Lung (tissue), 12 donors: ENCODE results near the gene MAPK8IP2. TPM values are rescaled to one million over a fixed set of nuclear protein-coding genes. Genes with fewer than 3 reads are reported as not detected.

Source experiments
- ATAC-seq: fragments of 200-7000 bp; cut with Tn5 transposase; one replicate; pipeline ENCODE4 v1.9.1; 2020; ENCODE audit warnings: moderate number of reproducible peaks; ENCODE audit not compliant: insufficient read depth, low FRiP score
- DNase-seq, 3 donors: peaks; one replicate each; pipeline ENCODE4 v3.0.0-alpha.2; 2013 to 2017
- H3K27ac ChIP-seq, 2 donors: one replicate each; pipeline ENCODE4 v1.5.1; 2013; ENCODE audit warnings: mild to moderate bottlenecking in 2 of 2, moderate library complexity in 2 of 2, control low read depth in 1 of 2, inconsistent platforms in 1 of 2, low read depth in 1 of 2, low read length in 1 of 2
- H3K27me3 ChIP-seq, 3 donors: one replicate each; pipeline ENCODE4 v1.5.1; 2013; ENCODE audit warnings: low read length in 2 of 3; ENCODE audit not compliant: control insufficient read depth in 3 of 3, insufficient read depth in 3 of 3
- H3K36me3 ChIP-seq, 4 donors: one replicate each; pipeline ENCODE4 v1.5.1; 2013; ENCODE audit warnings: low read length in 4 of 4, mild to moderate bottlenecking in 1 of 4, moderate library complexity in 1 of 4; ENCODE audit not compliant: control insufficient read depth in 4 of 4, insufficient read depth in 4 of 4
- H3K4me1 ChIP-seq, 5 donors: one replicate each; pipeline ENCODE4 v1.5.1; 2013; ENCODE audit warnings: low read length in 5 of 5, mild to moderate bottlenecking in 2 of 5, moderate library complexity in 1 of 5; ENCODE audit not compliant: control insufficient read depth in 5 of 5, insufficient read depth in 5 of 5
- H3K4me3 ChIP-seq: one replicate; pipeline ENCODE4 v1.5.1; 2013; ENCODE audit warnings: mild to moderate bottlenecking, control low read depth, moderate library complexity
- H3K9ac ChIP-seq, 2 donors: one replicate each; pipeline ENCODE4 v1.5.1; 2013; ENCODE audit warnings: low read length in 2 of 2, control low read depth in 1 of 2; ENCODE audit not compliant: insufficient read depth in 1 of 2
- H3K9me3 ChIP-seq, 4 donors: one replicate each; pipeline ENCODE4 v1.5.1; 2013; ENCODE audit warnings: low read length in 3 of 4, mild to moderate bottlenecking in 1 of 4, moderate library complexity in 1 of 4; ENCODE audit not compliant: control insufficient read depth in 4 of 4, insufficient read depth in 3 of 4
- WGBS, 2 donors: extraction: QIAGEN DNeasy Blood & Tissue Kit; methylation state at CpG; one replicate each; pipeline ENCODE4 v1.1.7; 2013; 5-methylcytosine and 5-hydroxymethylcytosine counted together
- polyA plus RNA-seq, 2 donors: library from polyadenylated mRNA; stranded (reverse); fragments of 200-250 nt; gene quantifications; one replicate each; pipeline ENCODE4 v1.2.1, GENCODE V29; 2013
- total RNA-seq, 2 donors: library from RNA; depleted of rRNA in 1 of 2; stranded (reverse); fragments of >200 nt in 1 of 2; gene quantifications; one replicate each; pipeline ENCODE4 v1.2.1, GENCODE V29; 2014 to 2021
- TF ChIP-seq, protein P1 (sequence below): IDR thresholded peaks from 2 replicates; pipeline ENCODE4 v1.5.1; 2012; ENCODE audit warnings: mild to moderate bottlenecking; ENCODE audit errors: control extremely low read depth, extremely low read depth
- donor health status: control.
- donor health status: control.
- donor health status: Bipolar disorder and iron deficiency.
- donor health status: healthy.
- donor health status: DM: yes; HTN: yes; CAD: no.

Gene MAPK8IP2
- total and polyA plus RNA-seq, 4 donors = 0.91 to 2.7 (median 1.1) TPM

DNA sequence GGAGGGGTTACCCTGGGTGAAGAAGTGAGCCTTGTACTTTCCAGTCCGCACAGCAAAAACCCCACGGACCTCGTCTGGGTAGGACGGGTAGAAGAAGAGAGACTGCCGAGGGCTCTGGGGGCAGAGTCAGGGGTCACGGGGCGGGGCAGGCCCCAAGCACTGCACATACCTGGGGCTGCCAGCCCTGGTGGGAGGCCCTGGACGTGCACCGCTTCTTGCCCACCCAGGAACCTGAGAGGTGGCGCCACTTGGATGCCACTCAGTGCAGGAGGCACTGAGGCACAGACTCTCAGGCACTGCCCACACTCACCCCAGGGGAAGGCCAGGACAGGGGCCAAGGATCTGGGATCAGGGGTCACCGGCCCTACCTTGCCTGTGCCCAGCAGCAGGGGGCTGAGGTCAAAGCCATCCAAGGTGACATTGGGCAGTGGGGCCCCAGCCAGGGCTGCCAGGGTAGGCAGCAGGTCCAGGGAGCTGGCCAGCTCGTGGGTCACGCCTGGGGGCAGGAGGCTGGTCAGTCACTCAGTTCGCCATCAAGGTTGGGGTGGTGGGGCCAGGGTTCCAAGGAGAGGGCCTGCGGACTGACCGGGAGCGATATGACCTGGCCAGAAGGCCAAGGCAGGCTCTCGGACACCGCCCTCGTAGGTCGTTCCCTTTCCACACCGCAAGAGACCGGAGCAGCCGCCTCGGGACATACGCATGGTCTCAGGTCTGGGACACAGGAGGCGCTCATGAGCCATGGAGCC, 25.1 kb downstream of the MAPK8IP2 start:
- ATAC-seq = no peak
- Histone ChIP-seq H3K9me3 (no peaks in the 10 kb centered on the region), H3K36me3 (peaks cover 0 to 18% (median 0%) of the 10 kb centered on the region in 4 donors), H3K4me3 (no peak overlapping the region), H3K27me3 (peaks cover 0 to 12% (median 5%) of the 10 kb centered on the region in 3 donors), H3K27ac (no peak overlapping the region), H3K9ac (no peak overlapping the region), H3K4me1 (peaks cover 0 to 20% (median 10%) of the 10 kb centered on the region in 5 donors)
- TF ChIP-seq, protein P1, sequence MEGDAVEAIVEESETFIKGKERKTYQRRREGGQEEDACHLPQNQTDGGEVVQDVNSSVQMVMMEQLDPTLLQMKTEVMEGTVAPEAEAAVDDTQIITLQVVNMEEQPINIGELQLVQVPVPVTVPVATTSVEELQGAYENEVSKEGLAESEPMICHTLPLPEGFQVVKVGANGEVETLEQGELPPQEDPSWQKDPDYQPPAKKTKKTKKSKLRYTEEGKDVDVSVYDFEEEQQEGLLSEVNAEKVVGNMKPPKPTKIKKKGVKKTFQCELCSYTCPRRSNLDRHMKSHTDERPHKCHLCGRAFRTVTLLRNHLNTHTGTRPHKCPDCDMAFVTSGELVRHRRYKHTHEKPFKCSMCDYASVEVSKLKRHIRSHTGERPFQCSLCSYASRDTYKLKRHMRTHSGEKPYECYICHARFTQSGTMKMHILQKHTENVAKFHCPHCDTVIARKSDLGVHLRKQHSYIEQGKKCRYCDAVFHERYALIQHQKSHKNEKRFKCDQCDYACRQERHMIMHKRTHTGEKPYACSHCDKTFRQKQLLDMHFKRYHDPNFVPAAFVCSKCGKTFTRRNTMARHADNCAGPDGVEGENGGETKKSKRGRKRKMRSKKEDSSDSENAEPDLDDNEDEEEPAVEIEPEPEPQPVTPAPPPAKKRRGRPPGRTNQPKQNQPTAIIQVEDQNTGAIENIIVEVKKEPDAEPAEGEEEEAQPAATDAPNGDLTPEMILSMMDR = no peak
- WGBS, 2 donors = 94 to 95% methylated on average over 27 of the region's 27 CpGs
- no peak for DNase-seq

GRCh38 chr22:50626314-50626849, 25.8 kb downstream of the MAPK8IP2 start:
- DNase-seq = no peak
- TF ChIP-seq, protein P1 = no peak
- no peak overlapping the region for H3K9ac ChIP-seq
- no peaks in the 10 kb centered on the region for H3K9me3 ChIP-seq
- ATAC-seq = no peak
- no peak overlapping the region for H3K4me3 ChIP-seq
- peaks cover 0 to 18% (median 0%) of the 10 kb centered on the region in 4 donors for H3K36me3 ChIP-seq
- 90 to 92% methylated on average over 12 of the region's 12 CpGs for WGBS, 2 donors
- H3K27ac ChIP-seq = no peak overlapping the region
- H3K4me1 ChIP-seq = peaks cover 0 to 18% (median 7%) of the 10 kb centered on the region in 5 donors
- H3K27me3 ChIP-seq = peaks cover 0 to 5% (median 0%) of the 10 kb centered on the region in 3 donors

DNA sequence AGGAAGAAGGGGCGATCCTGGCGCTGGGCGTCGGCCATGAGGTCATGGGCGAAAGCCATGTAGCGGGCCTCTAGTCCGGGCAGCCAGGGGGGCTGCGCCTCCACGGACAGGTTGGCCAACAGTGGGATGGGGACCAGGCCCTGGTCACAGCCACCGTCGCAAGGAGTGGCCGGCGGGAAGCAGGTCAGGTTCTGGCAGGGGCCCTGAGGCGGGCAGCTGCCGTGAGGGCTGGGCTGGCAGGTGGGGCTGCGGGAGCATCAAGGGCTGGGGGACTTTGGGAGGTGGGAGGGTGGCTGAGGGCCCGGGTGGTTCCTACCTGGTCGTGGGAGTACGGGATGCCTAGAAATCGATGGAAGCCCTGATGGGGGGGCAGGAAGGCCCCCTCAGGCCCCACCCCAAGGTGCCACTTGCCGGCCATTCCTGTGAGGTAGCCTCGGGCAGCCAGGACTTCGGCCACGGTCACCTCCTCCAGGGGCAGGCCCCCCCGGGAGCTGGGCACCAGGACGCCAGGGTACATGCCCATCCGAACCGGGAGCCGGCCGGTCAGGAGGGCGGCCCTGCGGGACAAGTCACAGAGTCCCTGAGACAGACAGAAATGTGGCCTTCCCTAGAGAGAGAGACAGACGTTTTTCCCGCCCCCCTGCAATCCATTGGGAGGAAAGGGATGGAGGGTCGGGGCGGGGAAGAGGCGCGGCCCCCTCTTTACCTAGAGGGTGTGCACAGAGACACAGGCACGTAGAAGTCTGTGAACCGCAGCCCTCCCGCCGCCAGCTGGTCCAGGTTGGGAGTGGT, 26.5 kb downstream of the MAPK8IP2 start:
- TF ChIP-seq, protein P1 = no peak
- Histone ChIP-seq H3K27ac (peak overlapping the region; percentile 78 to 90), H3K9me3 (no peaks in the 10 kb centered on the region), H3K9ac (no peak overlapping the region), H3K36me3 (peaks cover 0 to 18% (median 0%) of the 10 kb centered on the region in 4 donors), H3K4me3 (peak overlapping the region; percentile 69), H3K4me1 (peaks cover 0 to 16% (median 7%) of the 10 kb centered on the region in 5 donors), H3K27me3 (peaks cover 0 to under 1% (median 0%) of the 10 kb centered on the region in 3 donors)
- DNase-seq (no peak), ATAC-seq (no peak)
- WGBS, 2 donors = 81 to 84% methylated on average over 41 to 42 of the region's 42 CpGs
